Fibroblast of skin of scalp (primary cell): ENCODE results near the gene GMCL1.
"Not testable (repeated sequence)": the region's sequence is repeated elsewhere in the genome, so short reads cannot be mapped to it uniquely, and the experiment has no call there.

ENCODE experiments used
- DNase-seq: peaks from one replicate; pipeline ENCODE4 v3.0.0-alpha.2; 2013

Gene GMCL1

GRCh38 chr2:69858261-69858660 lies 28.8 kb downstream of the GMCL1 start:
- DNase-seq, result no peak

GRCh38 chr2:69863298-69863697 lies 33.8 kb downstream of the GMCL1 start:
- no peak for DNase-seq

DNA sequence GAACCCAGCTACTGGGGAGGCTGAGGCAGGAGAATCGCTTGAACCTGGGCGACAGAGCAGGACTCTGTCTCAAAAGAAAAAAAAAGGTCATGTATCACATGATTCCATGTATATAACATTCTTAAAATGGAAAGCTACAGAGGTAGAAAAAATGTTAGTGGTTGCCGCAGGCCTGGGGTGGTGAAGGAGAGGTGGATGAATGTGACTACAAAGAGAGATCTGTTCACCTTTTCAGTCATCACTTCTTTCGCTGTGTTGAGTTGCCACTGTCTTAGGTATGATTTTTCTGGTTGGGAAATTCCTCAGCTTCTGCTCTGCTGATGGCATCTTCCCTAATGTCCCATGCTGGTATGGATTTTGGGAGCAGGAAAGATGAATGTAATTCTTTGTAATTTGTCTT lies 59.0 kb downstream of the GMCL1 start:
- DNase-seq, result no peak

- no peak for DNase-seq
Observed at GRCh38 chr2:69889302-69889701, 59.8 kb downstream of the GMCL1 start.

GRCh38 chr2:69890881-69891280 lies 61.4 kb downstream of the GMCL1 start:
- DNase-seq, result no peak

DNA sequence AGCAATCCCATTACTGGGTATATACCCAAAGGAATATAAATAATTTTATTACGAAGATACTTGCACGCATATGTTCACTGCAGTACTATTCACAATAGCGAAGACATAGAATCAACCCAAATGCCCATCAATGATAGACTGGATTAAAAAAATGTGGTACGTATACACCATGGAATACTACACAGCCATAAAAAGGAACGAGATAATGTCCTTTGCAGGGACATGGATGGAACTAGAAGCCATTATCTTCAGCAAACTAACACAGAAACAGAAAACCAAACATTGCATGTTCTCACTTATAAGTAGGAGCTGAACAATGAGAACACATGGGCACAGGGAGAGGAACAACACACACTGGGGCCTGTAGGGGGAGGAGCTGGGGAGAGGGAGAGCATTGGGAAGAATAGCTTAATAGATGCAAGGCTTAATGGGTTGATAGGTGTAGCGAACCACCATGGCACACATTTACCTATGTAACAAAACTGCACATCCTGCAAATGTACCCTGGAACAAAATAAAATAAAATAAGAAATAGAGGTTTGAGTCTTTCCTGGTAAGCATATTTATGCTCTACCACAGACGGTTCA lies 63.5 kb downstream of the GMCL1 start:
- DNase-seq, result not testable (repeated sequence)

- peak; percentile 86 for DNase-seq
Observed at GRCh38 chr2:69893684-69894551, 64.5 kb downstream of the GMCL1 start, which contains the start of gene SNRNP27. TSS of gene SNRNP27 (plus strand) at chr2:69893956. CDS start at chr2:69893985, 29 bp downstream.

- DNase-seq, result not testable (repeated sequence)
Observed at GRCh38 chr2:69894737-69895136, 65.3 kb downstream of the GMCL1 start.

GRCh38 chr2:69902213-69902922 lies 72.9 kb downstream of the GMCL1 start:
- no peak for DNase-seq

DNA sequence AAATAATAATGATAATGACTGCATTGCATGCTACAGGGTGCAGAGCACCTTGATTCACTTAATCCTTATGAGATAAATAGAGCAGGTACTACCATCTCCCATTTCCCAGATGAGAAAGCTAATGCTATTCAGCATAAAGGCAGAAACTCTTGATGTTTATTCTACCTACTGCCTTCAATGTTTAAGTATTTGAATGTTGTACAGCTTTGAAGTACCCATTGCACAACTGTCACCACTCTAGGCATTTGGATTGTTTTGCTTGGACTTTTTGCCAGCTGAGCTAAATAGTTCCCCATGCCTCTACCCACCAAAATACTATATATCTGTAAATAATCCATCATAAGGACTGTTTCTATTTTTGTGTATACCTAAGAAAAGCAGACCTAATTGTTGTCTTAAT lies 77.8 kb downstream of the GMCL1 start:
- no peak for DNase-seq

- DNase-seq, result peak; percentile 68
Observed at GRCh38 chr2:69911985-69912563, 82.6 kb downstream of the GMCL1 start.

DNA sequence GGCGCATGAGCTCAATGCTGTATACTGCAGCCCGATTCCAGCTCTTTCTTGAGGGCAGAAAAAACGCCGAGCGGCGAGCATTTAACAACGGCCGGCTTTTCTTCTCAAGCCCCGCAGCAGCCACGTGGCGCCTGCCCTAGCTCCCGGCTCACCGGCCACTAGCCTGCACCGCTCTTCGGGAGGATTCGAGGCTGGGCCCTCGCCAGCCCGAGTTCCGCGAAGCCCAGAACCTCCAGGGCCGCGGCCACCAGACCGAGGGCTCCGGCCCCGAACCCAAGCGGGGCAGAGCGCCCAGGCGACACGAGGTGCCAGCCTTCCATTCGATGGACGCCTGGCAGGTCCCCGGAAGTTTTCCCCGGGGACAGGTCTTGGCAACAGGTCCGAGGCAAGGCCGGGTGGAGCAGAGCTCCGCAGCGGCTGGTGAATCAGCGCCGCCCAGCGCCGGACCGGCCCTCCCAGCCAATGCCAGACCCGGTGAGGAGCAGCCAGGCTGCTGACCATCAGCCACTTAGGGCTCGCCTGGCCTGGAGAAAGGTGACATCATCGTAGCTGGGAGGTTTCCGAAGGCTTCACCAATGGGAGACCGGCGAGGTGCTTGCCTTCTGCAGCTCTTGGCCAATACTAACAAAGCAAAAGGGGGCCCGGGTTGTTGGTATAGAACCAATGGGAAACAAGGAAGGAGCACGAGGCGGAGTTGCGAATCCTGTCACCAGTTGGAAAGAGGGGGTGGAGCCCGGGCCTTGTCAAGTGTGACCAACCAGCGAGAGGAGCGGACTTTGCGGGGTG lies 84.9 kb downstream of the GMCL1 start:
- peak; percentile 100 for DNase-seq

GRCh38 chr2:69914950-69915945 lies 85.8 kb downstream of the GMCL1 start, which contains the start of gene MXD1:
TSS of gene MXD1 (plus strand) at chr2:69915109. CDS start at chr2:69915331, 222 bp downstream.
- no peak for DNase-seq

GRCh38 chr2:69916106-69916505 lies 86.6 kb downstream of the GMCL1 start:
- no peak for DNase-seq

GRCh38 chr2:69917852-69918251 lies 88.4 kb downstream of the GMCL1 start:
- DNase-seq, result peak; percentile 65

- no peak for DNase-seq
Observed at GRCh38 chr2:69918401-69918800, 88.9 kb downstream of the GMCL1 start.

DNA sequence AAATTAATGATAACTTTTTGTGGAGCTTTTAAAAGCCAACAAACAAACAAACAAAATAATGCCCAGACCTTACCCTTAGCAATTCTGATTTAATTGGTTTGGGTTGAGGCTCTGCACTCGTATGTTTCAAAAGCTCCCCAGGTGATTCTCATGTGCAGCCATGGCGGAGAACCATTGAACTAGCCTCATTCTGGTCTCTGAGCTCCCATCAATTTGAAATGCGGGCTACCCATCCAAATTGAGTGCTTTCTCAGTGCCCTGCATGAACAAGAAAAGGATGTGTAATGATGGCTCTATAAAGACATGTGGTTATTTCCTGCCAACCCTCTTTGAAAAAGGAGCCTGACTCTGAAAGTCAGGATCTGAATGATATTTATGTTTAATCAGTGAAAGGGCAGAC lies 93.7 kb downstream of the GMCL1 start:
- DNase-seq, result no peak

GRCh38 chr2:69926849-69927515 lies 97.5 kb downstream of the GMCL1 start:
- peak; percentile 22 for DNase-seq
